Putamen (tissue), 1 donor: ENCODE results near the gene PCDHGB1.
"Not testable (repeated sequence)": the region's sequence is repeated elsewhere in the genome, so short reads cannot be mapped to it uniquely, and the experiment has no call there.

Source experiments
- DNase-seq: peaks from one replicate; pipeline ENCODE4 v3.0.0-alpha.2; 2016; ENCODE audit warnings: low spot score

PCDHGB1 gene

DNA sequence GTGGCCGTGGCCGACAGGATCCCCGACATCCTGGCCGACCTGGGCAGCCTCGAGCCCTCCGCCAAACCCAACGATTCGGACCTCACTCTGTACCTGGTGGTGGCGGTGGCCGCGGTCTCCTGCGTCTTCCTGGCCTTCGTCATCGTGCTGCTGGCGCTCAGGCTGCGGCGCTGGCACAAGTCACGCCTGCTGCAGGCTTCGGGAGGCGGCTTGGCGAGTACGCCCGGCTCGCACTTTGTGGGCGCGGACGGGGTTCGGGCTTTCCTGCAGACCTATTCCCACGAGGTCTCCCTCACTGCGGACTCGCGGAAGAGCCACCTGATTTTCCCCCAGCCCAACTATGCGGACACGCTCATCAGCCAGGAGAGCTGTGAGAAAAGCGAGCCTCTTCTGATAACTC lies 3.9 kb upstream of the PCDHGB1 start:
- not testable (repeated sequence) for DNase-seq

DNA sequence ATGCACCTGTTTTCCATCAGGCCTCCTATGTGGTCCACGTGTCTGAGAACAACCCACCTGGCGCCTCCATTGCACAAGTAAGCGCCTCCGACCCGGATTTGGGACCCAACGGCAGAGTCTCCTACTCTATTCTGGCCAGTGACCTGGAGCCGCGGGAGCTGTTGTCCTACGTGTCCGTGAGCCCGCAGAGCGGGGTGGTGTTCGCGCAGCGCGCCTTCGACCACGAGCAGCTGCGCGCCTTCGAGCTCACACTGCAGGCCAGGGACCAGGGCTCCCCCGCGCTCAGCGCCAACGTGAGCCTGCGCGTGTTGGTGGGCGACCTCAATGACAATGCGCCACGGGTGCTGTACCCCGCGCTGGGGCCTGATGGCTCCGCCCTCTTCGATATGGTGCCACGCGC lies 1.7 kb downstream of the PCDHGB1 start:
- DNase-seq, result no peak

- DNase-seq, result no peak
These were observed 5.1 kb downstream of the PCDHGB1 start, which contains the start of gene PCDHGA4 for GRCh38 chr5:141354900-141355469. PCDHGA4 (plus strand) TSS chr5:141355021; CDS start chr5:141355108, 87 bp downstream.

DNA sequence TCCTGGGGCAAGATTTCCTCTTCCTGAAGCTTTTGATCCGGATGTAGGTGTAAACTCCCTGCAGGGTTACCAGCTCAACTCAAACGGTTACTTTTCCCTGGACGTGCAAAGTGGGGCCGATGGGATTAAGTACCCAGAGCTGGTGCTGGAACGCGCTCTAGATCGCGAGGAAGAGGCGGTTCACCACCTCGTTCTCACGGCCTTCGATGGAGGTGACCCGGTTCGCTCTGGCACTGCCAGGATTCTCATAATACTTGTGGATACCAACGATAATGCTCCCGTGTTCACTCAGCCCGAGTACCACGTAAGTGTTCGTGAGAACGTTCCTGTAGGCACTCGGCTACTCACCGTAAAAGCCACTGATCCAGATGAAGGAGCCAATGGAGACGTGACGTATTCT lies 5.7 kb downstream of the PCDHGB1 start:
- DNase-seq, result no peak

DNA sequence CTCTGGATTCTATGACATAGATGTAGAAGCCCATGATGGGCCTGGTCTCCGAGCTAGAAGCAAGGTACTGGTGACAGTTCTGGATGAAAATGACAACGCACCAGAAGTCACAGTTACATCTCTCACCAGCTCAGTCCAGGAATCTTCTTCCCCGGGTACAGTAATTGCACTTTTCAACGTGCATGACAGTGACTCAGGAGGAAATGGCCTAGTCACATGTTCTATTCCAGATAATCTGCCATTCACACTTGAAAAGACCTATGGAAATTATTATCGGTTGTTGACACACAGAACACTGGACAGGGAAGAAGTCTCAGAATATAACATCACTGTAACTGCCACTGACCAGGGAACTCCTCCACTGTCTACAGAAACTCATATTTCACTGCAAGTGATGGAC lies 6.2 kb downstream of the PCDHGB1 start:
- DNase-seq, result no peak

- no peak for DNase-seq
These were observed 7.1 kb downstream of the PCDHGB1 start for GRCh38 chr5:141356950-141357349.

- DNase-seq, result no peak
These were observed 10.0 kb downstream of the PCDHGB1 start, which contains the start of gene PCDHGB2 for GRCh38 chr5:141359790-141360426. PCDHGB2 (plus strand) TSS chr5:141359994; CDS start chr5:141360136, 142 bp downstream.

GRCh38 chr5:141360685-141361084 lies 10.8 kb downstream of the PCDHGB1 start:
- DNase-seq, result no peak

DNA sequence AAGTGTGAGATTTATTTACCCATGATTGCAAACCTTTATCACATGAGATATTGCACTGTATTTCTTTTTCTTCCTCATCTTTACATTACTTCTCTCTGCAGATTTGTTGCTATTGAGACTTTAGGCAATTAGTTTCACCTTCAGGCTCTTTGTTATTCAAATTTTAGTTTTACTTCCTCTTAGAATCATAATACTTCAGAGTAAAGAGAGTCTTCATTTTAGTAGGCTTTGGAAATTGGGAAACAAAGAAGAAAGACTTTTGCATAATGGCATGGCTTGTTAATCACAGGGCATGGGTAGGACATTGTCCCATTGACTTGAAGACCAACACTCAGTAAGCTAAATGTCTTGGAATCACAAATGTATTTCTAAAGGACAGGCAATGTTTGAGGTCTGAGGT lies 12.8 kb downstream of the PCDHGB1 start:
- no peak for DNase-seq

DNA sequence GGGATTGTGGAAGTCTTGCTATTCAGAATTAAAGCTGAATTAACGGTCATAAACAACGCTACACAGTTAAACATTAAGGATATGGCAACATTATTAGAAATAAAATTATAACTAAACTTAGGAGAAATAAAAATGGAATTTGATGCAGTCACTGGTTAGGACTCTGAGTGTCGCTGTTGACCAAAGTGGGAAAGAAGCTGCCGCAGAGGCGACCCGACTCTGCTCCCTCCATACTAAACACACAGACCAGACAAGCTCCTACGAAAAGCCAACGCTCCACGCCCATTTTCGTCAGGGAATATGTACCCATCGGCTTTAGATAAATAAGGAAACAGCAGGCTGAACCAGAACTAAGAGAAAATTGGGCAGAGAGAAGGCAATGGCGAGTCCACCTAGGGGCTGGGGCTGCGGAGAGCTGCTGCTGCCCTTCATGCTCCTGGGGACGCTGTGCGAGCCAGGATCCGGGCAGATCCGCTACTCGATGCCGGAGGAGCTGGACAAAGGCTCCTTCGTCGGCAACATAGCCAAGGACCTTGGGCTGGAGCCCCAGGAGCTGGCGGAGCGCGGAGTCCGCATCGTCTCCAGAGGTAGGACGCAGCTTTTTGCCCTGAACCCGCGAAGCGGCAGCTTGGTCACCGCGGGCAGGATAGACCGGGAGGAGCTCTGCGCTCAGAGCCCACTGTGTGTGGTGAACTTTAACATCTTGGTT lies 14.2 kb downstream of the PCDHGB1 start, which contains the start of gene PCDHGA5:
TSS of gene PCDHGA5 (plus strand) at position 211 of the 709 bp plus-strand sequence. CDS start at position 380, 169 bp downstream.
- no peak for DNase-seq

DNA sequence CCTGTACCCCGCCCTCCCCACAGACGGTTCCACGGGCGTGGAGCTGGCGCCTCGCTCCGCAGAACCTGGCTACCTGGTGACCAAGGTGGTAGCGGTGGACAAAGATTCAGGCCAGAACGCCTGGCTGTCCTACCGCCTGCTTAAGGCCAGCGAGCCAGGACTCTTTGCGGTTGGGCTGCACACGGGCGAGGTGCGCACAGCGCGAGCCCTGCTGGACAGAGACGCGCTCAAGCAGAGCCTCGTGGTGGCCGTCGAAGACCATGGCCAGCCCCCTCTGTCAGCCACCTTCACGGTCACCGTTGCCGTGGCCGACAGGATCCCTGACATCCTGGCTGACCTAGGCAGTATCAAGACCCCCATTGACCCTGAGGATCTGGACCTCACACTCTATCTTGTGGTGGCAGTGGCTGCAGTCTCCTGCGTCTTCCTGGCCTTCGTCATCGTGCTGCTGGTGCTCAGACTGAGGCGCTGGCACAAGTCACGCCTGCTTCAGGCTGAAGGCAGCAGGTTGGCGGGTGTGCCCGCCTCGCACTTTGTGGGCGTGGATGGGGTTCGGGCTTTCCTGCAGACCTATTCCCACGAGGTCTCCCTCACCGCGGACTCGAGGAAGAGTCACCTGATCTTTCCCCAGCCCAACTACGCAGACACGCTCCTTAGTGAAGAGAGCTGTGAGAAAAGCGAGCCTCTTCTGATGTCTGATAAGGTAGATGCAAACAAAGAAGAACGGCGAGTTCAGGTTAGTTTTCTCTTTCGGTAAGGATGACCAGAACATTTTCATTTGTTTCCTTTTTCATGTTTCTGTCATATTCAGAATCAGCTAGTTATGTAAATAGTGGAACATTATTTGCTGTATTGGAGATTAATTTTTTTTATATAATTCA lies 16.4 kb downstream of the PCDHGB1 start:
- DNase-seq, result no peak

- no peak for DNase-seq
These were observed 20.3 kb downstream of the PCDHGB1 start, which contains the start of gene PCDHGB3 for GRCh38 chr5:141369994-141370848. PCDHGB3 (plus strand) TSS chr5:141370242; CDS start chr5:141370395, 153 bp downstream.

- no peak for DNase-seq
These were observed 21.9 kb downstream of the PCDHGB1 start for GRCh38 chr5:141371572-141372475.

- no peak for DNase-seq
These were observed 23.9 kb downstream of the PCDHGB1 start, which contains the start of gene PCDHGA6 for GRCh38 chr5:141373673-141374317. PCDHGA6 (plus strand) TSS chr5:141373891; CDS start chr5:141374084, 193 bp downstream.

DNA sequence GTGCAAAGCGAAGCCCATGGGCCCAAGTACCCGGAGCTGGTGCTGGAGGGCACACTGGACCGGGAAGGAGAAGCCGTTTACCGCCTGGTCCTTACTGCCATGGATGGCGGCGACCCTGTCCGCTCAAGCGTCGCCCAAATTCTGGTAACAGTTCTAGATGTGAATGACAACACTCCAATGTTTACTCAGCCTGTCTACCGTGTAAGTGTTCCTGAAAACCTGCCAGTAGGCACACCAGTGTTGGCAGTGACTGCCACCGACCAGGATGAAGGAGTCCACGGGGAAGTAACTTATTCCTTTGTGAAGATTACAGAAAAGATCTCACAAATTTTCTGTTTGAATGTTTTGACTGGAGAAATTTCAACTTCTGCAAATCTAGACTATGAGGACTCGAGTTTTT lies 24.7 kb downstream of the PCDHGB1 start:
- no peak for DNase-seq

DNA sequence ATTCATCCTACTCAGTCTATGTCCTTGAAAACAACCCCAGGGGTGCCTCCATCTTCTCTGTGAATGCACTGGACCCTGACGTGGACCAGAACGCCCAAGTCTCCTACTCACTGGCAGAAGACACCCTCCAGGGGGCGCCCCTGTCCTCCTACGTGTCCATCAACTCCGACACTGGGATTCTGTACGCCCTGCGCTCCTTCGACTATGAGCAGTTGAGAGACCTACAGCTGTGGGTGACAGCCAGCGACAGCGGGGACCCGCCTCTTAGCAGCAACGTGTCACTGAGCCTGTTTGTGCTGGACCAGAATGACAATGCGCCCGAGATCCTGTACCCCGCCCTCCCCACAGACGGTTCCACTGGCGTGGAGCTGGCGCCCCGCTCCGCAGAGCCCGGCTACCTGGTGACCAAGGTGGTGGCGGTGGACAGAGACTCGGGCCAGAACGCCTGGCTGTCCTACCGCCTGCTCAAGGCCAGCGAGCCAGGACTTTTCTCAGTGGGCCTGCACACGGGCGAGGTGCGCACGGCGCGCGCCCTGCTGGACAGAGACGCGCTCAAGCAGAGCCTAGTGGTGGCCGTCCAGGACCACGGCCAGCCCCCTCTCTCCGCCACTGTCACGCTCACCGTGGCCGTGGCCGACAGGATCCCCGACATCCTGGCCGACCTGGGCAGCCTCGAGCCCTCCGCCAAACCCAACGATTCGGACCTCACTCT lies 25.7 kb downstream of the PCDHGB1 start:
- not testable (repeated sequence) for DNase-seq

DNA sequence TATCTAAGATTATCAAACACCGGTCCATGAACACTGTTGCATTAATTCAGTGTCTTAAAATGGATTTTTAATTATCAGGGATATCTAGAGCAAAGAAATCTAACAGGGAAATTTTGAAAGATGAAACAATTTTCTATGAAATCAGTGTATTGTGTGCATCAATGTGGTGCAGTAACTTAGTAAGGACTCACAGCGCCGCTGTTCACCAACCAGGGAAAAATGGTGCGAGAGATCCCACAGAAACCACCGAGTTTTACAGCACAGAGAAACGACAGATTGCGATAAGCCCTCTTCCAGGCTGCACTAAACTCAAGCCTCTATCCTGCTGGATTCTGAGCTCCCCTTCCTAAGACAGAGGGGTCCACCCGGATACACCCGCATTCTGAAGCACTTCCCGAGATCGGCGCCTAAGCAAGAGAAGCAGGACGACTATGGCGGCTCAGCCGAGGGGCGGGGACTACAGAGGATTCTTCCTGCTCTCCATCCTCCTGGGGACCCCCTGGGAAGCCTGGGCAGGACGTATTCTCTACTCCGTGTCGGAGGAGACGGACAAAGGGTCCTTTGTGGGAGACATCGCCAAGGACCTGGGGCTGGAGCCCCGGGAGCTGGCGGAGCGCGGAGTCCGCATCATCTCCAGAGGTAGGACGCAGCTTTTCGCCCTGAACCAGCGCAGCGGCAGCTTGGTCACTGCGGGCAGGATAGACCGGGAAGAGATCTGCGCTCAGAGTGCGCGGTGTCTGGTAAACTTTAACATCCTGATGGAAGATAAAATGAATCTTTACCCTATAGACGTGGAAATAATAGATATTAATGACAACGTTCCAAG lies 32.8 kb downstream of the PCDHGB1 start, which contains the start of gene PCDHGA7:
TSS of gene PCDHGA7 (plus strand) at position 274 of the 826 bp plus-strand sequence. CDS start at position 432, 158 bp downstream.
- no peak for DNase-seq
